Right lobe of liver (tissue), 4 donors: ENCODE results near the gene MFSD12.

Experiments used
- CTCF ChIP-seq, 4 donors: fragments of 200-600 bp in 3 of 4; fragments of 450-650 bp in 1 of 4; IDR thresholded peaks; one replicate each; pipeline versions ENCODE4 v1.5.1 to v1.8.0; 2016 to 2022; ENCODE audit warnings: antibody characterized with exemption in 4 of 4, mild to moderate bottlenecking in 2 of 4
- POLR2A ChIP-seq: fragments of 450-650 bp; IDR thresholded peaks from one replicate; pipeline ENCODE4 v1.6.1; 2017; ENCODE audit warnings: antibody characterized with exemption, mild to moderate bottlenecking
- donor health status: DM: no; HTN: no; CAD: no.
- donor health status: DM: no; HTN: no; CAD: no.
- donor health status: DM: no; HTN: yes; CAD: no.

- no peak for TF ChIP-seq CTCF (IDR thresholded peaks at IDR 0.05)
- TF ChIP-seq POLR2A = no peak
Measured at GRCh38 chr19:3563709-3564524, 6.5 kb upstream of the MFSD12 start.
